Loucy (cell line): Measurements from ENCODE around the gene NXNL2.

Source experiments
- H2AFZ ChIP-seq: fragments of 200-600 bp; sonication (generic); 2 replicates; pipeline ENCODE4 v1.6.0; 2016; ENCODE audit warnings: antibody characterized with exemption, mild to moderate bottlenecking, low read length, moderate library complexity
- H3F3A ChIP-seq: fragments of 200-600 bp; 2 replicates; pipeline ENCODE4 v1.6.0; 2016; ENCODE audit warnings: antibody characterized with exemption, low read depth, mild to moderate bottlenecking
- H3K27me3 ChIP-seq: fragments of 200-600 bp; sonication (generic); 2 replicates; pipeline ENCODE4 v1.6.1; 2014; ENCODE audit warnings: low read length, mild to moderate bottlenecking; ENCODE audit not compliant: insufficient read depth, poor library complexity, severe bottlenecking
- H3K36me3 ChIP-seq: fragments of 200-600 bp; sonication (generic); 2 replicates; pipeline ENCODE4 v1.6.1; 2016; ENCODE audit warnings: low read length; ENCODE audit not compliant: insufficient read depth
- H3K4me1 ChIP-seq: fragments of 200-600 bp; sonication (generic); 2 replicates; pipeline ENCODE4 v1.5.1; 2014; ENCODE audit warnings: low read length, mild to moderate bottlenecking; ENCODE audit not compliant: insufficient read depth, poor library complexity, severe bottlenecking
- H3K4me2 ChIP-seq: fragments of 200-600 bp; sonication (generic); 2 replicates; pipeline ENCODE4 v1.6.0; 2014; ENCODE audit warnings: antibody characterized with exemption, low read length, low read depth, mild to moderate bottlenecking; ENCODE audit not compliant: poor library complexity, severe bottlenecking
- H3K4me3 ChIP-seq: fragments of 200-600 bp; sonication (generic); 2 replicates; pipeline ENCODE4 v1.5.1; 2014; ENCODE audit warnings: low read length, mild to moderate bottlenecking, mixed read lengths; ENCODE audit not compliant: poor library complexity, severe bottlenecking
- H3K79me2 ChIP-seq: fragments of 200-600 bp; sonication (generic); 2 replicates; pipeline ENCODE4 v1.6.1; 2014; ENCODE audit warnings: low read length; ENCODE audit not compliant: insufficient read depth
- H3K9ac ChIP-seq: fragments of 200-600 bp; sonication (generic); 2 replicates; pipeline ENCODE4 v1.6.0; 2014; ENCODE audit warnings: mild to moderate bottlenecking, low read depth, low read length, moderate library complexity; ENCODE audit not compliant: poor library complexity, severe bottlenecking
- H3K9me2 ChIP-seq: fragments of 200-600 bp; sonication (generic); replicated peaks from 2 replicates; pipeline ENCODE4 v1.6.1; 2016; ENCODE audit warnings: low read depth, low read length, mixed read lengths
- H3K9me3 ChIP-seq: fragments of 200-600 bp; sonication (generic); 2 replicates; pipeline ENCODE4 v1.6.1; 2014; ENCODE audit warnings: mild to moderate bottlenecking, antibody characterized with exemption, low read length, low read depth; ENCODE audit not compliant: insufficient read depth
- H4K20me1 ChIP-seq: fragments of 200-600 bp; sonication (generic); 2 replicates; pipeline ENCODE4 v1.6.0; 2014; ENCODE audit warnings: antibody characterized with exemption, low read length, mild to moderate bottlenecking; ENCODE audit not compliant: insufficient read depth, poor library complexity, severe bottlenecking
- EZH2phosphoT487 ChIP-seq: fragments of 200-600 bp; IDR thresholded peaks from 2 replicates; pipeline ENCODE4 v1.6.1; 2018; ENCODE audit warnings: antibody characterized with exemption, mild to moderate bottlenecking, moderate library complexity, borderline replicate concordance
- TF ChIP-seq, protein P1 (sequence below): fragments of 200-600 bp; sonication (generic); conservative IDR thresholded peaks from 2 replicates; pipeline ENCODE4 v1.5.1; 2014; ENCODE audit warnings: mild to moderate bottlenecking, antibody characterized with exemption, low read length

Gene NXNL2

DNA sequence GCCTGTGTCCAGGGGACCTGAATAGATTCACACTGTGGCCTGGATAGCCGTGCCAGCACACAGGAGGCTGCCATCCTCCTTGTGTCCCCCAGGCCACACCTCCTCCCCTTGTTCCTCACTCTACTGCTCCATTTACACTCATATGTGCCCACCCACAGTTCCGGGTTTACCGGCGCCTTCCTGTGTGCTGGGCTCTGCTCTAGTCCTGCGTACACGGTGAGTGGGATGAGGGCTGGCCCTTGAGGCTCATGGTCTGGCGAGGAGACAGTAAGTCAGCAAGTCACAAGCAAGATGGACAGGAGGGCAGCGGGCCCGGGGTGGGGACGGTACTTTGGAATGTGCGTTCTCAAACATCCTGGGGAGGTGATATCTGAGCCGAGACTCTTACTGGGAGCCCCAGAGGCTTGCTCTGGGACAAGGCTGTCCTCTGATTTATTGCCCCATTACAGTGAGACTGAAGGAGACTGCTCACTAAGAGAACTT lies 32.4 kb upstream of the NXNL2 start:
- no peaks in the 10 kb centered on the region for H3K9me2 ChIP-seq
- H3F3A ChIP-seq, result no peaks in the 10 kb centered on the region
- H3K27me3 ChIP-seq, result no peaks in the 10 kb centered on the region
- no peaks in the 10 kb centered on the region for H3K79me2 ChIP-seq
- H3K4me1 ChIP-seq, result no peaks in the 10 kb centered on the region
- no peaks in the 10 kb centered on the region for H3K9me3 ChIP-seq
- H3K4me3 ChIP-seq, result no peak overlapping the region
- H3K36me3 ChIP-seq, result no peaks in the 10 kb centered on the region
- no peak overlapping the region for H3K4me2 ChIP-seq
- TF ChIP-seq, protein P1, sequence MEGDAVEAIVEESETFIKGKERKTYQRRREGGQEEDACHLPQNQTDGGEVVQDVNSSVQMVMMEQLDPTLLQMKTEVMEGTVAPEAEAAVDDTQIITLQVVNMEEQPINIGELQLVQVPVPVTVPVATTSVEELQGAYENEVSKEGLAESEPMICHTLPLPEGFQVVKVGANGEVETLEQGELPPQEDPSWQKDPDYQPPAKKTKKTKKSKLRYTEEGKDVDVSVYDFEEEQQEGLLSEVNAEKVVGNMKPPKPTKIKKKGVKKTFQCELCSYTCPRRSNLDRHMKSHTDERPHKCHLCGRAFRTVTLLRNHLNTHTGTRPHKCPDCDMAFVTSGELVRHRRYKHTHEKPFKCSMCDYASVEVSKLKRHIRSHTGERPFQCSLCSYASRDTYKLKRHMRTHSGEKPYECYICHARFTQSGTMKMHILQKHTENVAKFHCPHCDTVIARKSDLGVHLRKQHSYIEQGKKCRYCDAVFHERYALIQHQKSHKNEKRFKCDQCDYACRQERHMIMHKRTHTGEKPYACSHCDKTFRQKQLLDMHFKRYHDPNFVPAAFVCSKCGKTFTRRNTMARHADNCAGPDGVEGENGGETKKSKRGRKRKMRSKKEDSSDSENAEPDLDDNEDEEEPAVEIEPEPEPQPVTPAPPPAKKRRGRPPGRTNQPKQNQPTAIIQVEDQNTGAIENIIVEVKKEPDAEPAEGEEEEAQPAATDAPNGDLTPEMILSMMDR, result no peak
- TF ChIP-seq EZH2phosphoT487, result no peak
- no peak overlapping the region for H3K9ac ChIP-seq
- no peak overlapping the region for H2AFZ ChIP-seq
- no peaks in the 10 kb centered on the region for H4K20me1 ChIP-seq

DNA sequence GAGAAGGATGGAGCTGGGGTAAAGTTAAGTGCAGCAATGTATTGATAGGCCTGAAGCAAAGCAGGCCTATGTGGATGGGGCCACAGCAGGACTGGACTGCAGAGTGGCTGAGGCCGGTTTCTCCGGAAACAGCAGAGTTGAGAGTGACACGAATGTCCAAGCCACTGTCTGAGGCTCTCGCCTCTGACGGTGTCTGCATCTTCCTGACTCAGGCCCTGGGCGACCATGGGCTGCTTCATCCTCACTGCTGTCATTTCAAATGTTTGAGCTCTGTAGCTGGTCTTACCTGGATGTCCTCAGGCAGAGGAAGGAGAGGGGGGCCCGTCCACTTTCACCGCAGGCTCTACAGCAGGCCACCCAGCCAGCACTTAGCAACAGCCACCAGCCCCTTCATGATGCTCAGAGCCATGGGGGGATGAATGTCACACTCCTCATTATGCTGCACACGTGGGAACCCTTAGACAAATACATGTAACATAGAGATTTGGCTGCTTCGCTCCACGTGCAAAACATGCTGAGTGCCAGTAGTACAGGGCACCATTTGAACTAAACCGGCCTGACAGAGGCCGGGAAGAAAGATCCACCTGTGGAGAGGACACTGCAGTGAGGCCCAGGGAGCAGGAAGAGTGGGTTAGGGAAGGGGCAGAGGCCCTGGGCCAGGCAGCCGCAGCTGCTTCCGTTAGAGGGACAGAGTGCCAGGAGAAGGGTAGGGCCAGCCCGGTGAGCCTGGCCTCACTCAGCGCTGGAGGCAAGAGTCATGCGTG lies 31.7 kb upstream of the NXNL2 start:
- Histone ChIP-seq H3K79me2 (no peaks in the 10 kb centered on the region), H3K27me3 (no peaks in the 10 kb centered on the region), H3K9me3 (no peaks in the 10 kb centered on the region), H3K36me3 (no peaks in the 10 kb centered on the region), H3K4me3 (no peak overlapping the region), H2AFZ (no peak overlapping the region), H3K4me1 (no peaks in the 10 kb centered on the region), H3K9ac (no peak overlapping the region), H4K20me1 (no peaks in the 10 kb centered on the region), H3F3A (no peaks in the 10 kb centered on the region), H3K9me2 (no peaks in the 10 kb centered on the region), H3K4me2 (no peak overlapping the region)
- TF ChIP-seq EZH2phosphoT487, result no peak
- TF ChIP-seq, protein P1, result no peak

DNA sequence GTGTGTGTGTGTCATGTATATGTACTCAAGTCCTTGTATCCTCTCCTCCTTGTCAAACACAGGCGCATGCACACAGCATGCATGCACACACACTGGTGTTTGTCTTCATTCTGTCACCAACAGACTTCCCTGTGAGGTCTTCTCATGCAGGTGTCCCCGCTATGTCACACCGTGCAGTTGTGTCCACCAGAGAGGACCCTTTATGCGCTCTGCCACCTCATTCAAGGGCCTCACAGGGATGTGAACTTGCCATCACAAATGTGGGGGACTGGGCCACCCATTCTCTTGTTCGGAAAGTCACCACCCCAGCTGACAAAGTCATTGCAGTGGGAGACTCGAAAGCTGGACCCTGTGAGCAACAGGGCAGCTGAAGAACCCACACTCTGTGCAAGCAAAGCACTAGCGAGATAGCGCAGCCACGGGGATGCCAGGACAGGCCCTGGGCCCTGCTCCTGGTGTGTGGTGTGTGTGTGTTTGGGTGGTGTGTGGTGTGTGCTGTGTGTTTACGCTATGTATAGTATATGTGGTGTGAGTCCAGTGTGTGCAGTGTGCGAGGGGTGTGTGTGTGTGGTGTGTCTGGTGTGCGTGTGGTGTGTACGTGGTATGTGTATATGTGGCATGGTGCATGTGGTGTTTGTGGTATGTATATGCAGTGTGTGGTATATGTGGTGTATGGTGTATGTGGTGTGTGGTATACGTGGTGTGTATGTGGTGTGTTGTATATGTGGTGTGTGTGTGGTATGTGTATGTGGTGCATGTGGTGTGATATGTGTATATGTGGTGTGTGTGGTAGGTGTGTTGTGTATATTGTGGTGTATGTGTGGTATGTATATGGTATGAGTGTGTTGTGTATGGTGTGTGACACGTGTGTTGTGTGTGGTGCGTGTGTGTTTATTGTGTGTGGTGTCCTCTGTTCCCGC lies 30.9 kb upstream of the NXNL2 start:
- Histone ChIP-seq H3K9me3 (no peaks in the 10 kb centered on the region), H3K27me3 (no peaks in the 10 kb centered on the region), H3K9me2 (no peaks in the 10 kb centered on the region), H3K9ac (no peak overlapping the region), H2AFZ (no peak overlapping the region), H3K4me2 (no peak overlapping the region), H3K4me1 (no peaks in the 10 kb centered on the region), H3K79me2 (no peaks in the 10 kb centered on the region), H3F3A (no peaks in the 10 kb centered on the region), H3K36me3 (no peaks in the 10 kb centered on the region), H4K20me1 (no peaks in the 10 kb centered on the region), H3K4me3 (no peak overlapping the region)
- TF ChIP-seq, protein P1, result no peak
- no peak for TF ChIP-seq EZH2phosphoT487
